SK-N-SH (cell line): ENCODE measurements around the gene NGB. TPM values are rescaled to one million over a fixed set of nuclear protein-coding genes. Genes with fewer than 3 reads are reported as not detected.

Experiments used
- CTCF ChIA-PET: fragments of 300-600, 350-600 bp; formaldehyde crosslinking; extraction: SDS; loops from one replicate; lab custom pipeline; 2021; lab: Yijun Ruan, JAX
- POLR2A ChIA-PET: fragments of 350-600 bp; sonication (Branson Sonifier 250); formaldehyde crosslinking; extraction: SDS; loops from one replicate; lab custom pipeline; 2020; ENCODE audit warnings: antibody characterized with exemption, inconsistent platforms; lab: Yijun Ruan, JAX
- DNase-seq: peaks from one replicate; pipeline ENCODE4 v3.0.0; 2012
- H2AFZ ChIP-seq: fragments of 200-600 bp; sonication (generic); 2 replicates; pipeline ENCODE4 v1.8.1; 2016; ENCODE audit warnings: antibody characterized with exemption, mild to moderate bottlenecking, low read depth
- H3F3A ChIP-seq: fragments of 200-600 bp; sonication (generic); replicated peaks from 2 replicates; pipeline ENCODE3; 2016; ENCODE audit warnings: antibody characterized with exemption, mild to moderate bottlenecking; ENCODE audit not compliant: insufficient read depth
- H3K27ac ChIP-seq, 2 experiments: fragments of 200-500 bp in 1 of 2; fragments of 200-600 bp in 1 of 2; sonication (Bioruptor generic) in 1 of 2; sonication (generic), shearing (Covaris generic) in 1 of 2; 2 replicates each; pipeline versions ENCODE4 v1.5.1 to v1.6.1; 2014 to 2016; ENCODE audit warnings: low read depth in 2 of 2, inconsistent platforms in 1 of 2, low read length in 1 of 2, mild to moderate bottlenecking in 1 of 2, mixed read lengths in 1 of 2
- H3K27me3 ChIP-seq: fragments of 200-600 bp; sonication (generic), shearing (Covaris generic); 2 replicates; pipeline ENCODE4 v1.6.1; 2016; ENCODE audit warnings: mixed run types; ENCODE audit not compliant: insufficient read depth
- H3K36me3 ChIP-seq, 2 experiments: fragments of 200-500 bp in 1 of 2; fragments of 200-600 bp in 1 of 2; sonication (Bioruptor generic) in 1 of 2; sonication (generic) in 1 of 2; replicated peaks in 1 of 2; 2 replicates each; pipeline versions ENCODE3 to v1.5.1; 2014 to 2016; ENCODE audit warnings: low read length in 1 of 2, mild to moderate bottlenecking in 1 of 2; ENCODE audit not compliant: insufficient read depth in 2 of 2, control insufficient read depth in 1 of 2
- H3K4me1 ChIP-seq, 2 experiments: fragments of 200-500 bp in 1 of 2; fragments of 200-600 bp in 1 of 2; sonication (Bioruptor generic) in 1 of 2; sonication (generic), shearing (Covaris generic) in 1 of 2; 2 replicates each; pipeline versions ENCODE4 v1.5.1 to v1.6.1; 2014 to 2016; ENCODE audit warnings: low read depth in 1 of 2, low read length in 1 of 2, mixed run types in 1 of 2; ENCODE audit not compliant: insufficient read depth in 2 of 2, control insufficient read depth in 1 of 2
- H3K4me2 ChIP-seq: fragments of 200-600 bp; sonication (generic), shearing (Covaris generic); 2 replicates; pipeline ENCODE4 v1.6.1; 2017; ENCODE audit warnings: mixed run types
- H3K4me3 ChIP-seq, 2 experiments: fragments of 200-500 bp in 1 of 2; fragments of 200-600 bp in 1 of 2; sonication (Bioruptor generic) in 1 of 2; sonication (generic), shearing (Covaris generic) in 1 of 2; 2 replicates each; pipeline versions ENCODE4 v1.5.1 to v1.8.1; 2014 to 2016; ENCODE audit warnings: low read depth in 2 of 2, inconsistent platforms in 1 of 2, low read length in 1 of 2, mild to moderate bottlenecking in 1 of 2, mixed read lengths in 1 of 2, moderate library complexity in 1 of 2
- H3K79me2 ChIP-seq: fragments of 200-600 bp; sonication (generic); 2 replicates; pipeline ENCODE4 v1.8.1; 2017; ENCODE audit warnings: mild to moderate bottlenecking; ENCODE audit not compliant: insufficient read depth
- H3K9ac ChIP-seq: fragments of 200-600 bp; sonication (generic); 2 replicates; pipeline ENCODE4 v1.6.1; 2017; ENCODE audit warnings: mixed run types
- H3K9me2 ChIP-seq: fragments of 200-600 bp; sonication (generic); 2 replicates; pipeline ENCODE4 v1.6.1; 2017; ENCODE audit warnings: mixed run types
- H3K9me3 ChIP-seq: fragments of 200-600 bp; sonication (generic); 2 replicates; pipeline ENCODE4 v1.6.1; 2017; ENCODE audit warnings: mixed run types, mild to moderate bottlenecking, moderate library complexity
- H4K20me1 ChIP-seq: fragments of 200-600 bp; sonication (generic); 2 replicates; pipeline ENCODE4 v1.6.1; 2017; ENCODE audit warnings: mild to moderate bottlenecking, mixed run types; ENCODE audit not compliant: insufficient read depth
- ELF1 ChIP-seq: IDR thresholded peaks from 2 replicates; pipeline ENCODE4 v1.4.0; 2012
- FOSL2 ChIP-seq: IDR thresholded peaks from 2 replicates; pipeline ENCODE4 v1.4.0; 2012; ENCODE audit warnings: low read depth, mild to moderate bottlenecking, moderate library complexity, borderline replicate concordance
- FOXJ3 ChIP-seq: sonication (generic); formaldehyde crosslinking; IDR thresholded peaks from 2 replicates; pipeline ENCODE4 v1.5.1; 2020; ENCODE audit warnings: mild to moderate bottlenecking, missing genetic modification reagents
- JUND ChIP-seq: IDR thresholded peaks from 2 replicates; pipeline ENCODE4 v1.4.0; 2012
- MEF2A ChIP-seq: IDR thresholded peaks from 2 replicates; pipeline ENCODE4 v1.4.0; 2012; ENCODE audit warnings: low read depth, borderline replicate concordance
- PBX3 ChIP-seq: IDR thresholded peaks from 2 replicates; pipeline ENCODE4; 2012
- POLR2AphosphoS5 ChIP-seq: IDR thresholded peaks from 2 replicates; pipeline ENCODE4 v1.6.1; 2012; ENCODE audit warnings: low read depth, low read length
- SIN3A ChIP-seq: IDR thresholded peaks from 2 replicates; pipeline ENCODE4 v1.6.1; 2012; ENCODE audit warnings: low read depth, mild to moderate bottlenecking, low read length, moderate library complexity, borderline replicate concordance
- TAF1 ChIP-seq: IDR thresholded peaks from 2 replicates; pipeline ENCODE4 v1.6.1; 2012; ENCODE audit warnings: low read depth, mild to moderate bottlenecking, low read length, moderate library complexity, borderline replicate concordance
- TCF12 ChIP-seq: IDR thresholded peaks from 2 replicates; pipeline ENCODE4 v1.4.0; 2012
- TEAD4 ChIP-seq: IDR thresholded peaks from 2 replicates; pipeline ENCODE4 v1.4.0; 2012; ENCODE audit warnings: mild to moderate bottlenecking, borderline replicate concordance; ENCODE audit not compliant: insufficient read depth
- WGBS: methylation state at CpG from one replicate; pipeline ENCODE4 v1.1.6; 2017; ENCODE audit warnings: low lambda C conversion rate; 5-methylcytosine and 5-hydroxymethylcytosine counted together
- polyA plus RNA-seq, 3 experiments: library from polyadenylated mRNA; depleted of rRNA; stranded (reverse); fragments of >200 nt; gene quantifications; 2 replicates each; pipeline ENCODE4 v1.2.3, GENCODE V29; 2012
- TF ChIP-seq, protein P1 (sequence below): IDR thresholded peaks from 2 replicates; pipeline ENCODE4 v1.4.0; 2012; ENCODE audit warnings: low read depth, borderline replicate concordance
- TF ChIP-seq, protein P2 (sequence below): fragments of 150-350 bp; IDR thresholded peaks from 2 replicates; pipeline ENCODE4 v1.6.1; 2016; ENCODE audit warnings: mild to moderate bottlenecking, low read depth, low read length

The NGB gene
- polyA plus RNA-seq, 1 of the 3 experiments (the other 2 are of a cell fraction), result not detected

- no peaks in the 10 kb centered on the region for H3K4me1 ChIP-seq
- H2AFZ ChIP-seq, result no peak overlapping the region
- no peaks in the 10 kb centered on the region for H3F3A ChIP-seq
- H3K9me2 ChIP-seq, result no peaks in the 10 kb centered on the region
- WGBS, result 57% methylated on average over 4 of the region's 4 CpGs
- no peaks in the 10 kb centered on the region for H3K79me2 ChIP-seq
- no peak overlapping the region for H3K27ac ChIP-seq
- no peak overlapping the region for H3K4me2 ChIP-seq
- no peak overlapping the region for H3K4me3 ChIP-seq
- no peaks in the 10 kb centered on the region for H4K20me1 ChIP-seq
- no peaks in the 10 kb centered on the region for H3K9me3 ChIP-seq
- CTCF ChIA-PET, result interaction anchor here (1.1 to 1.3 kb wide), 2 partner anchors 38 to 105 kb away, joined by 3 to 6 read pairs; partner anchors contain the start of gene ZDHHC22
- H3K36me3 ChIP-seq, result no peaks in the 10 kb centered on the region
- H3K9ac ChIP-seq, result no peak overlapping the region
- no peak for DNase-seq
- TF ChIP-seq SIN3A, result no peak
- TF ChIP-seq FOSL2, result no peak
- TF ChIP-seq PBX3, result no peak
- TF ChIP-seq ELF1, result no peak
- no peak for TF ChIP-seq TAF1
- TF ChIP-seq, protein P1, sequence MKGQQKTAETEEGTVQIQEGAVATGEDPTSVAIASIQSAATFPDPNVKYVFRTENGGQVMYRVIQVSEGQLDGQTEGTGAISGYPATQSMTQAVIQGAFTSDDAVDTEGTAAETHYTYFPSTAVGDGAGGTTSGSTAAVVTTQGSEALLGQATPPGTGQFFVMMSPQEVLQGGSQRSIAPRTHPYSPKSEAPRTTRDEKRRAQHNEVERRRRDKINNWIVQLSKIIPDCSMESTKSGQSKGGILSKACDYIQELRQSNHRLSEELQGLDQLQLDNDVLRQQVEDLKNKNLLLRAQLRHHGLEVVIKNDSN, result no peak
- TF ChIP-seq TEAD4, result no peak
- no peak for TF ChIP-seq TCF12
- no peak for TF ChIP-seq FOXJ3 (CRISPR knock-in tag)
- TF ChIP-seq, all 33 proteins: peak for 0
- POLR2A ChIA-PET, result no interaction called here
- no peaks in the 10 kb centered on the region for H3K27me3 ChIP-seq
These were observed 25.2 kb downstream of the NGB start for GRCh38 chr14:77245820-77246219.

DNA sequence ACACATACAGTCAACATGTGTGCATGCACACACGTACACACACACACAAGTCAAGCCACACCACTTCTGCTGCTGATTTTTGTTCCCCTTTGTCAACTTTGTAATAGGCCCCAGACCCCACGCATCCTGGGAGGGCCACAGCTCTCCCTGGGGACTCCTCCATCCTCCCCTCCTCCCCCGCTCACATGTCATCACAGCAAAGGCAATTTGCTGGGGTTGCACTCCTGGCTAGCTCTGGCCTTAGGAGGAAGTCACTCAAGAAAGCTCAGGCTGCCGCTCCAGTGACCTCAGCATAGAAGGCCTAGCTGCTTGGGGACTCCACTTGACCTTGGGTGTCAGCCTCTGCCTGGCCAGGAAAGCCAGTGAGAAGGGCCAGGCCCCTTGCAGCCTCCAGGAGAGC lies 27.2 kb downstream of the NGB start:
- DNase-seq, result no peak
- 34% methylated on average over 3 of the region's 4 CpGs for WGBS
- no peaks in the 10 kb centered on the region for H3K9me2 ChIP-seq

More for the DNA sequence above, 27.2 kb downstream of the NGB start:
- H3K9me3 ChIP-seq, result no peaks in the 10 kb centered on the region
- H3K4me2 ChIP-seq, result no peak overlapping the region
- no peaks in the 10 kb centered on the region for H3K79me2 ChIP-seq
- ChIA-PET CTCF (interaction anchor here (1.1 kb wide), 1 partner anchor 32 kb away, joined by 3 read pairs; no protein-coding TSS in a partner anchor), POLR2A (no interaction called here)
- TF ChIP-seq JUND (no peak), MEF2A (no peak), POLR2AphosphoS5 (no peak)
- TF ChIP-seq, protein P2, sequence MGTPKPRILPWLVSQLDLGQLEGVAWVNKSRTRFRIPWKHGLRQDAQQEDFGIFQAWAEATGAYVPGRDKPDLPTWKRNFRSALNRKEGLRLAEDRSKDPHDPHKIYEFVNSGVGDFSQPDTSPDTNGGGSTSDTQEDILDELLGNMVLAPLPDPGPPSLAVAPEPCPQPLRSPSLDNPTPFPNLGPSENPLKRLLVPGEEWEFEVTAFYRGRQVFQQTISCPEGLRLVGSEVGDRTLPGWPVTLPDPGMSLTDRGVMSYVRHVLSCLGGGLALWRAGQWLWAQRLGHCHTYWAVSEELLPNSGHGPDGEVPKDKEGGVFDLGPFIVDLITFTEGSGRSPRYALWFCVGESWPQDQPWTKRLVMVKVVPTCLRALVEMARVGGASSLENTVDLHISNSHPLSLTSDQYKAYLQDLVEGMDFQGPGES, result no peak
- H3K27ac ChIP-seq, result no peak overlapping the region
- H3F3A ChIP-seq, result no peaks in the 10 kb centered on the region
- no peaks in the 10 kb centered on the region; the same call in 1 of the 2 replicates for H3K27me3 ChIP-seq
- H3K36me3 ChIP-seq, result no peaks in the 10 kb centered on the region
- H3K9ac ChIP-seq, result no peak overlapping the region
- no peak overlapping the region for H2AFZ ChIP-seq
- H3K4me1 ChIP-seq, result no peaks in the 10 kb centered on the region
- H3K4me3 ChIP-seq, result no peak overlapping the region
- no peaks in the 10 kb centered on the region for H4K20me1 ChIP-seq
